IPS-18a (cell line): ENCODE data around the gene PRPF6.

Source experiments
- H3K27ac ChIP-seq: one replicate; pipeline ENCODE4 v1.5.1; 2013; ENCODE audit warnings: low read length
- H3K27me3 ChIP-seq: one replicate; pipeline ENCODE4 v1.6.1; 2013; ENCODE audit warnings: mild to moderate bottlenecking, low read length; ENCODE audit not compliant: control insufficient read depth, insufficient read depth
- H3K36me3 ChIP-seq: one replicate; pipeline ENCODE4 v1.6.1; 2013; ENCODE audit warnings: low read depth, low read length; ENCODE audit not compliant: control insufficient read depth
- H3K4me1 ChIP-seq: one replicate; pipeline ENCODE4 v1.6.1; 2013; ENCODE audit warnings: low read depth, low read length; ENCODE audit not compliant: control insufficient read depth
- H3K4me3 ChIP-seq: one replicate; pipeline ENCODE4 v1.5.1; 2013; ENCODE audit warnings: low read length
- H3K9ac ChIP-seq: one replicate; pipeline ENCODE4 v1.6.1; 2013; ENCODE audit warnings: mild to moderate bottlenecking, low read length, moderate library complexity
- H3K9me3 ChIP-seq: one replicate; pipeline ENCODE4 v1.6.1; 2013; ENCODE audit warnings: low read depth, low read length; ENCODE audit not compliant: control insufficient read depth

PRPF6 gene

GRCh38 chr20:63950701-63951397, 30.1 kb upstream of the PRPF6 start:
- no peak overlapping the region for H3K4me3 ChIP-seq

GRCh38 chr20:63951398-63952209, 29.3 kb upstream of the PRPF6 start:
- Histone ChIP-seq H3K27me3 (no peaks in the 10 kb centered on the region), H3K27ac (no peak overlapping the region), H3K4me3 (no peak overlapping the region), H3K36me3 (no peaks in the 10 kb centered on the region), H3K9ac (no peak overlapping the region), H3K9me3 (no peaks in the 10 kb centered on the region), H3K4me1 (peaks cover 11% of the 10 kb centered on the region)

More at GRCh38 chr20:63950701-63951397, 30.1 kb upstream of the PRPF6 start:
- H3K4me1 ChIP-seq = peaks cover 11% of the 10 kb centered on the region
- H3K27ac ChIP-seq = no peak overlapping the region
- H3K27me3 ChIP-seq = no peaks in the 10 kb centered on the region
- H3K9me3 ChIP-seq = no peaks in the 10 kb centered on the region
- H3K9ac ChIP-seq = no peak overlapping the region
- H3K36me3 ChIP-seq = peaks cover under 1% of the 10 kb centered on the region

- H3K9ac ChIP-seq = no peak overlapping the region
- H3K27me3 ChIP-seq = no peaks in the 10 kb centered on the region
- no peak overlapping the region for H3K27ac ChIP-seq
- H3K36me3 ChIP-seq = no peaks in the 10 kb centered on the region
- H3K4me1 ChIP-seq = peaks cover 11% of the 10 kb centered on the region
- H3K9me3 ChIP-seq = no peaks in the 10 kb centered on the region
- H3K4me3 ChIP-seq = no peak overlapping the region
Observed at GRCh38 chr20:63952210-63952535, 28.8 kb upstream of the PRPF6 start.

- peaks cover 11% of the 10 kb centered on the region for H3K4me1 ChIP-seq
- H3K27ac ChIP-seq = no peak overlapping the region
- no peaks in the 10 kb centered on the region for H3K27me3 ChIP-seq
- H3K9ac ChIP-seq = no peak overlapping the region
- H3K9me3 ChIP-seq = no peaks in the 10 kb centered on the region
- H3K36me3 ChIP-seq = no peaks in the 10 kb centered on the region
- no peak overlapping the region for H3K4me3 ChIP-seq
Observed at GRCh38 chr20:63952769-63953168, 28.2 kb upstream of the PRPF6 start.

- H3K36me3 ChIP-seq = no peaks in the 10 kb centered on the region
- peaks cover 14% of the 10 kb centered on the region for H3K4me1 ChIP-seq
- no peaks in the 10 kb centered on the region for H3K9me3 ChIP-seq
- H3K4me3 ChIP-seq = no peak overlapping the region
- no peak overlapping the region for H3K27ac ChIP-seq
- no peaks in the 10 kb centered on the region for H3K27me3 ChIP-seq
- no peak overlapping the region for H3K9ac ChIP-seq
Observed at GRCh38 chr20:63953764-63954429, 27.0 kb upstream of the PRPF6 start.

- Histone ChIP-seq H3K27ac (no peak overlapping the region), H3K4me3 (peak overlapping the region; percentile 88), H3K9ac (peak overlapping the region; percentile 87), H3K4me1 (peaks cover 13% of the 10 kb centered on the region), H3K36me3 (no peaks in the 10 kb centered on the region), H3K27me3 (no peaks in the 10 kb centered on the region), H3K9me3 (no peaks in the 10 kb centered on the region)
Observed at GRCh38 chr20:63955281-63955826, 25.6 kb upstream of the PRPF6 start.

GRCh38 chr20:63955827-63956663, 24.9 kb upstream of the PRPF6 start, which contains the start of gene UCKL1:
UCKL1 (minus strand) TSS chr20:63956416; CDS start chr20:63956372, 44 bp downstream.
- peak within 1 kb of the TSS; percentile 85 for H3K27ac ChIP-seq
- peak within 1 kb of the TSS; percentile 87 for H3K9ac ChIP-seq
- peaks cover 13% of the 10 kb centered on the region for H3K4me1 ChIP-seq
- no peaks in the 10 kb centered on the region for H3K9me3 ChIP-seq
- no peaks in the 10 kb centered on the region for H3K36me3 ChIP-seq
- H3K27me3 ChIP-seq = no peaks in the 10 kb centered on the region
- peak within 1 kb of the TSS; percentile 88 for H3K4me3 ChIP-seq

GRCh38 chr20:63956664-63957003, 24.3 kb upstream of the PRPF6 start:
- Histone ChIP-seq H3K27ac (no peak overlapping the region), H3K4me1 (peaks cover 13% of the 10 kb centered on the region)

GRCh38 chr20:63957004-63957689, 23.8 kb upstream of the PRPF6 start:
- H3K27me3 ChIP-seq = no peaks in the 10 kb centered on the region
- H3K27ac ChIP-seq = peak overlapping the region; percentile 85
- H3K4me1 ChIP-seq = peaks cover 13% of the 10 kb centered on the region
- peak overlapping the region; percentile 83 for H3K9ac ChIP-seq
- H3K9me3 ChIP-seq = no peaks in the 10 kb centered on the region
- H3K36me3 ChIP-seq = peaks cover 11% of the 10 kb centered on the region
- H3K4me3 ChIP-seq = peak overlapping the region; percentile 71

More at GRCh38 chr20:63956664-63957003, 24.3 kb upstream of the PRPF6 start:
- Histone ChIP-seq H3K4me3 (peak overlapping the region; percentile 71), H3K9me3 (no peaks in the 10 kb centered on the region), H3K36me3 (peaks cover 6% of the 10 kb centered on the region), H3K9ac (peak overlapping the region; percentile 83), H3K27me3 (no peaks in the 10 kb centered on the region)

- peak overlapping the region; percentile 83 for H3K9ac ChIP-seq
- peak overlapping the region; percentile 85 for H3K27ac ChIP-seq
- peaks cover 13% of the 10 kb centered on the region for H3K4me1 ChIP-seq
- H3K4me3 ChIP-seq = peak overlapping the region; percentile 71
- no peaks in the 10 kb centered on the region for H3K9me3 ChIP-seq
- H3K36me3 ChIP-seq = peaks cover 16% of the 10 kb centered on the region
- H3K27me3 ChIP-seq = no peaks in the 10 kb centered on the region
Observed at GRCh38 chr20:63957690-63958441, 23.1 kb upstream of the PRPF6 start.
